ENCODE results near the gene ATP6AP1. TPM values are rescaled to one million over a fixed set of nuclear protein-coding genes. Genes with fewer than 3 reads are reported as not detected.

The ATP6AP1 gene
- total and polyA plus RNA-seq, 9 of the 15 experiments (the other 6 are each of a cell fraction or from before 2014, with no cell fraction given), result 8.3 to 90.5 (median 52.9) TPM

DNA sequence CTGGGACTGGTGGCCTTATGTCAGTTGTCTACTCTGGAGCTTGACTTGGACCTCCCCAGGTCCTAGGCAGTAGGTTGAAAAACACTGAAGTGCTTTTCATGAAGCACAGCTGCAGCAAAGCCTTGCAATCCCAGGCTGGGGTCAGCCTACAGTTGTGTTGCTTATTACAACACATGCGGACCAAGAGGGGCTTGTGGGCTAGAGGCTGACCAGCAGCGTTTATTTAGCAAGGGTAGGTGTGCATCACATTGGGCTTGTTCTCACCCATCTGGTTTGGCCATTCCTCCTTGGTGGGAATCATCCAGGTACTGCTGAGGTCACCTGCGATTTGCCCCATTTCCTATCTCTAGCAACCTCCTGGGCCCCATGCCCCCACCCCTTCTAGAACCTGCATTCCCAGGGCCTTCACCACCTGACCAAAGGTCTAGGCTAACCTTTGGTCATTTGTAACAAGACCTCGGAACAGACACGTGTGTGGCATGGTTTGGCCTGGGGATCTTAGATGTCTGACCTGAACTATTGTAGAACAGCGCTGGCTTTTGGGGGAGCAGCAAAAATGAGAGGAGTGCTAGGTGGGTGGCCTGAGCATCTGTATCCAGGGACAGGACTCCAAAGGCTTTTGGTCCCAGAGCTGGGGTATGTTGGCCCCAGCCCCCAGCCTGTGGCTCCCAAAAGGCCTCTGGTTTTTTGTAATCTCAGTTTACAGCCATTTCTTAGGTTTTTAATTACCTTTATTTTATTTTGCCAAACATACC lies 27.3 kb upstream of the ATP6AP1 start (continued):
- TF ChIP-seq REST (IDR thresholded peaks at IDR 0.05; ENCODE audit: borderline replicate concordance) (no peak), REST (CRISPR knock-in tag; IDR thresholded peaks at IDR 0.05; ENCODE audit: low read depth) (no peak), ZNF143 (CRISPR knock-in tag; IDR thresholded peaks at IDR 0.05) (no peak; the same call in 1 of the 2 replicates), ETS2 (tag; IDR thresholded peaks at IDR 0.05; ENCODE audit: borderline replicate concordance, poor library complexity, severe bottlenecking) (no peak), FUS (optimal IDR thresholded peaks at IDR 0.05; ENCODE audit: low read depth, low read length) (no peak), YBX1 (IDR thresholded peaks at IDR 0.05) (no peak), FOXK1 (CRISPR knock-in tag; IDR thresholded peaks at IDR 0.05; ENCODE audit: borderline replicate concordance) (peak; percentile 98), ZNF384 (IDR thresholded peaks at IDR 0.05; ENCODE audit: low read depth, low read length) (no peak), CTCF (IDR thresholded peaks at IDR 0.05 in 2 of 3, conservative IDR thresholded peaks at IDR 0.05 in 1 of 3; ENCODE audit: insufficient read depth in 2 of 3, low read depth in 1 of 3, low read length in 3 of 3) (no peak), CREB1 (IDR thresholded peaks at IDR 0.05) (peak; percentile 44), CREB1 (CRISPR knock-in tag; IDR thresholded peaks at IDR 0.05) (no peak), ZBTB9 (CRISPR knock-in tag; IDR thresholded peaks at IDR 0.05) (peak; percentile 40; the same call in 1 of the 2 replicates), NCOR1 (IDR thresholded peaks at IDR 0.05) (peak; percentile 67), ILK (tag; IDR thresholded peaks at IDR 0.05; ENCODE audit: borderline replicate concordance, low read depth) (no peak), RBM39 (optimal IDR thresholded peaks at IDR 0.05; ENCODE audit: low read depth, low read length) (peak; percentile 92)
- TF ChIP-seq, protein P1, sequence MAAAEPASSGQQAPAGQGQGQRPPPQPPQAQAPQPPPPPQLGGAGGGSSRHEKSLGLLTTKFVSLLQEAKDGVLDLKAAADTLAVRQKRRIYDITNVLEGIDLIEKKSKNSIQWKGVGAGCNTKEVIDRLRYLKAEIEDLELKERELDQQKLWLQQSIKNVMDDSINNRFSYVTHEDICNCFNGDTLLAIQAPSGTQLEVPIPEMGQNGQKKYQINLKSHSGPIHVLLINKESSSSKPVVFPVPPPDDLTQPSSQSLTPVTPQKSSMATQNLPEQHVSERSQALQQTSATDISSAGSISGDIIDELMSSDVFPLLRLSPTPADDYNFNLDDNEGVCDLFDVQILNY (CRISPR knock-in tag; IDR thresholded peaks at IDR 0.05), result peak; percentile 36; the same call in 1 of the 2 replicates

Measured in K562 (cell line).